ENCODE measurements around the gene ELAVL3. TPM values are rescaled to one million over a fixed set of nuclear protein-coding genes. Genes with fewer than 3 reads are reported as not detected.
"Not testable (repeated sequence)": the region's sequence is repeated elsewhere in the genome, so short reads cannot be mapped to it uniquely, and the experiment has no call there.

ELAVL3 gene
- total RNA-seq, 2 experiments from 2014 or later: not detected

DNA sequence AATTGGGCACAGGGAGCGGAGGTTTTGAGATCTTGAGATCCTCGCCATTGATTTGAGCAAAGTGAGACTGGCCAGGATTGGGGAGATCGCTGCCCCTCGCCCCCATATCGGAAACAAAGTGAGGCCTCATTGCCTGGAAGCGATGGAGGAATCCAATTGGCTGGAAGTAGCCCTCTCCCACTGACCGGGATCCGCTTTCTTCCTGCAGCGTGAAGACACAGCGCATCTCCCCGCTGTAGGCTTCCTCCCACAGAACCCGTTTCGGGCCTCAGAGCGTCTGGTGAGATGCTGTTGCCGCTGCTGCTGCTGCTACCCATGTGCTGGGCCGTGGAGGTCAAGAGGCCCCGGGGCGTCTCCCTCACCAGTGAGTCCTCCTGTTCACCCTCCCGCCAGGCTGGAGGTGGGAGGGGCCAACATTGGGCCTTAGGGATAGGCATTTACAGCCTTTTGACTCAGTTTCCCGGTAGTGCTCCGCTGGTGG lies 45.0 kb downstream of the ELAVL3 start:
- DNase-seq: peak; percentile 28
- CTCF ChIA-PET: interaction anchor here (0.9 to 2.0 kb wide), 12 partner anchors 8 to 125 kb away, joined by 3 to 18 read pairs (median 6); partner anchors contain the start of genes EPOR, RAB3D and SWSAP1
- POLR2A ChIA-PET: interaction anchor here (1.0 to 2.3 kb wide), 10 partner anchors 10 to 92 kb away, joined by 3 to 7 read pairs (median 4); partner anchors contain the start of genes ECSIT, SWSAP1 and TMEM205
- no peaks in the 10 kb centered on the region for H3K27me3 Mint-ChIP-seq
- H3K4me1 Mint-ChIP-seq: peaks cover 25% of the 10 kb centered on the region
- no peaks in the 10 kb centered on the region for H3K9me3 Mint-ChIP-seq
- peak overlapping the region; percentile 93 for H3K27ac Mint-ChIP-seq
- H3K36me3 Mint-ChIP-seq (ENCODE audit: low read depth): peaks cover 28% of the 10 kb centered on the region
- H3K4me3 Mint-ChIP-seq: peak overlapping the region; percentile 99

DNA sequence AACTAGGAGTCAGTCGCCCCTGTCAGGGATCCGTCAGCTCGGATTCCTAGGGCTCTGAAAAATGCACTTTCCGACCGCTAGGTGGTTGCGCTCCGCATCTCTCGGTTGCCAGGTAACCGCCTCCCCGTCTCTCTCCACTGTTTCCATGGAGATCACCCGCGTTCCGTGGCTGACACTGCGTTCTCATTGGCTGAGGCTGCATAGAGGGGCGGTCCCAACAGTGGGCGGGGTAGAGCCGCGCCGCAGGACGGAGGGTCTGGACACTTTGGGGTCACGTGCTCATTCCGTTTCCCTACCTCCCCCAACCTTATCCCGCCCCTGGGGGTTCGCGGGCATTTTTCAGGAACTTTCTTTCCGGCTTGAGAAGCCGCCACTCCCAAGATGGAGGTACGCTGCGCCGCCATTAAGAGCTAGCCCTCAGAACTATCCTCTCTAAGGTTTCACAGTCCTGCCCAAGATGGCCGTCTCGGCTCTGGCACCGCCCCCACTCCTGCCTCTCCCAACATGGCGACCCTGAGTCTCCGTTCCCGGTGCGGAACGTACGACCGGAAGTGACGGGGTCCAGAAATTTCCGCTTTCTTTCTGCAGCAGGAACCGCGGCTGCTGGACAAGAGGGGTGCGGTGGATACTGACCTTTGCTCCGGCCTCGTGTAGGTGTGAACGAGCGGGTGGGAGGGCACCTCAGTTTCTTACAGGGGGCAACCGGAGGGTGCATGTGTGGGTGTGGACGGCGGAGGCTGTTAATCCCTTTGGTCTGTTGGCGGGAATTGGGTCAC lies 45.6 kb downstream of the ELAVL3 start, which contains the start of the genes ODAD3 and PRKCSH:
ODAD3 (minus strand) TSS at position 65 of the 776 bp plus-strand sequence. CDS start 105 bp downstream, outside the sequence.
PRKCSH (plus strand) TSS at position 579 of the 776 bp plus-strand sequence. CDS start 483 bp downstream, outside the sequence.
- peak within 1 kb of the TSS; percentile 93 for H3K27ac Mint-ChIP-seq
- peak within 1 kb of the TSS; percentile 99 for H3K4me3 Mint-ChIP-seq
- peaks cover 1% of the 10 kb centered on the region for H3K27me3 Mint-ChIP-seq
- POLR2A ChIA-PET: interaction anchor here (0.6 to 2.3 kb wide), 10 partner anchors 11 to 93 kb away, joined by 3 to 7 read pairs (median 3); partner anchors contain the start of genes ECSIT, SWSAP1 and TMEM205
- H3K36me3 Mint-ChIP-seq (ENCODE audit: low read depth): peaks cover 24% of the 10 kb centered on the region
- CTCF ChIA-PET: interaction anchor here (0.6 to 2.0 kb wide), 14 partner anchors 8 to 125 kb away, joined by 3 to 18 read pairs (median 5); partner anchors contain the start of genes EPOR, RAB3D and SWSAP1
- H3K9me3 Mint-ChIP-seq: no peaks in the 10 kb centered on the region
- peaks cover 24% of the 10 kb centered on the region for H3K4me1 Mint-ChIP-seq
- peak; percentile 99 for DNase-seq

DNA sequence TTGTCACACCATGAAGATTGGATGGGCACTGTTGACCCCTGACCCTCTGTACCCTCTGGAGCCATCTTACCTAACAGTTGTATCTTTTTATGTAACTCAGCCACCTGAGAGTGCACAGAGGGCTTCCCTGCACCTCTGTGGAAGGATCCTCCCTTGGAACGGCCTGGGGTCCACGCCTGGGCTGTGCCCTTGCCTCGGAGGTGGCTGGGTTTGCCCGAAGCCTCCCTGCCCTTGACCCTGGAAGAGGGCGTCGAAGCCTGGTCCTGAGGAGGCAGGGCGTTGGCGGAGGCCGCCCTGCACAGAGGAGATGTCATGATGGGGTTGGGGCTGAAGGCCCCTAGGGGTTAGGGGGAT lies 46.2 kb downstream of the ELAVL3 start:
- ChIA-PET POLR2A (interaction anchor here (0.6 to 1.4 kb wide), 8 partner anchors 11 to 94 kb away, joined by 3 to 7 read pairs (median 3); partner anchors contain the start of genes ECSIT and TMEM205), CTCF (interaction anchor here (0.6 to 2.0 kb wide), 14 partner anchors 9 to 126 kb away, joined by 3 to 18 read pairs (median 5); partner anchors contain the start of genes EPOR, RAB3D and SWSAP1)
- no peak for DNase-seq
- Mint-ChIP-seq H3K9me3 (no peaks in the 10 kb centered on the region), H3K27me3 (peaks cover 2% of the 10 kb centered on the region), H3K4me1 (peaks cover 24% of the 10 kb centered on the region), H3K36me3 (ENCODE audit: low read depth) (peaks cover 24% of the 10 kb centered on the region), H3K4me3 (peak overlapping the region; percentile 99), H3K27ac (peak overlapping the region; percentile 93)

DNA sequence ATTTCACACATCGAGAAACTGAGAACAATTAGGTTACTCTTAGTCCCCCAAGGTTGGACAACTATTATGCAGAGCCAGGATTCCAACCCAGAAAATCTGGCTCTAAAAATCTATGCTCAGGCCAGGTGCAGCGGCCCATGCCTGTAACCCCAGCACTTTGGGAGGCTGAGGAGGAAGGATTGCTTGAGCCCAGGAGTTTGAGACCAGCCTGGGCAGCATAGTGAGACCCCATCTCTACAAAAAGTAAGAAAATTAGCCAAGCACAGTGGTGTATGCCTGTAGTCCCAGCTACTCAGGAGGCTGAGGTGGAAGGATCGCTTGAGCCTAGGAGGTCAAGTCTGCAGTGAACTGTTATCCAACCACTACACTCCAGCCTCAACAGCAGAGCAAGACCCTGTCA lies 47.3 kb downstream of the ELAVL3 start:
- H3K27ac Mint-ChIP-seq, DNase-seq, H3K4me3 Mint-ChIP-seq, POLR2A ChIA-PET, H3K9me3 Mint-ChIP-seq, CTCF ChIA-PET, H3K27me3 Mint-ChIP-seq: not testable (repeated sequence)
- Mint-ChIP-seq H3K36me3 (ENCODE audit: low read depth) (peaks cover 21% of the 10 kb centered on the region), H3K4me1 (peaks cover 24% of the 10 kb centered on the region)

DNA sequence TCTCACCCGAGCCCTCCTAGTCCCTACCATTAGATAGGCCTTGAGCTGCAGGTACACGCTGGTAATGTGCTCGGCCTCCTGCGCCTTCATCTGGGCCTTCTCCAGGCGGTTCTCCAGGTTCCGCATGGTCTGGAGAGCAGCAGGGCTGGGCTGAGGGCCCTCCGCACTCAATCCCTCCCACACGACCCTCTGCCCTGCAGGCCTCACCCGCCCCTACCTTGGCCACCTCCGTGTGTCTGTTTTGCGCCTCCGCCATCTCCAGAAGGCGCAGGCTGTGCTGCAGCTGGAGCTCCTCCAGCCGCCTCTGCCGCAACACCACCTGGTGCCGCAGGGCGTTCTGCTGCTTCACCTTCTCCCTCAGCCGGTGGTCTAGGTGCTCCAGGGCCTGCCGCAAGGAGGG lies 54.2 kb downstream of the ELAVL3 start:
- Mint-ChIP-seq H3K4me1 (peaks cover 21% of the 10 kb centered on the region), H3K27me3 (peaks cover 24% of the 10 kb centered on the region), H3K4me3 (no peak overlapping the region), H3K27ac (no peak overlapping the region), H3K36me3 (ENCODE audit: low read depth) (no peaks in the 10 kb centered on the region), H3K9me3 (no peaks in the 10 kb centered on the region)
- CTCF ChIA-PET: interaction anchor here (0.6 to 1.2 kb wide), 2 partner anchors 9 to 137 kb away, joined by 3 read pairs; partner anchors contain the start of genes ODAD3 and PRKCSH
- POLR2A ChIA-PET: no interaction called here
- DNase-seq: no peak

- no peaks in the 10 kb centered on the region for H3K36me3 Mint-ChIP-seq (ENCODE audit: low read depth)
These were observed 55.0 kb downstream of the ELAVL3 start for GRCh38 chr19:11425719-11426457.

GRCh38 chr19:11423791-11424181 lies 57.1 kb downstream of the ELAVL3 start:
- DNase-seq: no peak
- ChIA-PET POLR2A (interaction anchor here (0.7 to 2.3 kb wide), 2 partner anchors 43 to 105 kb away, joined by 3 to 7 read pairs; partner anchors contain the start of gene ECSIT), CTCF (interaction anchor here (0.9 to 1.8 kb wide), 3 partner anchors 41 to 59 kb away, joined by 3 to 4 read pairs (median 3); no protein-coding TSS in a partner anchor)
- Mint-ChIP-seq H3K27ac (no peak overlapping the region), H3K9me3 (no peaks in the 10 kb centered on the region), H3K4me3 (no peak overlapping the region), H3K36me3 (ENCODE audit: low read depth) (no peaks in the 10 kb centered on the region), H3K27me3 (peaks cover 44% of the 10 kb centered on the region), H3K4me1 (peaks cover 34% of the 10 kb centered on the region)

More at GRCh38 chr19:11425719-11426457, 55.0 kb downstream of the ELAVL3 start:
- Mint-ChIP-seq H3K4me3 (no peak overlapping the region), H3K9me3 (no peaks in the 10 kb centered on the region), H3K27ac (no peak overlapping the region), H3K27me3 (peaks cover 32% of the 10 kb centered on the region), H3K4me1 (peaks cover 29% of the 10 kb centered on the region)
- POLR2A ChIA-PET: no interaction called here
- no peak for DNase-seq
- CTCF ChIA-PET: interaction anchor here (0.6 to 1.2 kb wide), 2 partner anchors 9 to 136 kb away, joined by 3 read pairs; partner anchors contain the start of genes ODAD3 and PRKCSH

DNA sequence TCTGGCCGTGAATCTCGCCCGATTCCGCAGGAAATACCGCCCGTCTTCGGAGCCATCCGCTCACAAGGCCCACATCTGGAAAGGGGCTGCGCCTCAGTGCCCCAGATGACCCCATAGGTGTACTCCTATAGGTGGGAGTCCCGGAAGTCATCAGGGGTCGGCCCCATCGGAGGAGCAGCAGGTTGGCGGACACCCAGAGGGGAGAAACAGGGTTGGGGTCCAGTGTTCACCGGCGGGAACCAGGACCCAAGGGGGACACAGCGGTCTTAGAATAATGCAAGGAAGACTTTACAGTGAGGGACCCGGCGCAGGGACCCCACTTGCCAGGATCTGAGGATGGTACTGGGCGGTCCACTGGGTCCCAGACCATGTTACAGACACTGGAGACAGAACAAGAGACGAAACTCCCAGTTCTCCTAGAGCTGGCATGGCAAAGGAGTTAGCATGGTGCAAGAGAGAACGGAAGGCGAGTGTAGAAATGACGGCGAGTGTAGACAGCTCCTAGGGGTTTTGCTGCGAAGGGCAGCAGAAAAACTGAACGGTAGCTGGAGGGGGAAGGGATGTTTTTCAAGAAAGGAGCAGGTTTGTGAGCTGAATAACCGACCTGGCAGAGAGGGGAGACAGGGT lies 57.6 kb downstream of the ELAVL3 start:
- ChIA-PET POLR2A (interaction anchor here (0.7 to 2.3 kb wide), 4 partner anchors 12 to 105 kb away, joined by 3 to 7 read pairs (median 4); partner anchors contain the start of genes ECSIT, ODAD3 and PRKCSH), CTCF (interaction anchor here (0.6 to 1.8 kb wide), 5 partner anchors 12 to 209 kb away, joined by 3 to 4 read pairs (median 4); partner anchors contain the start of genes ODAD3 and PRKCSH)
- H3K4me1 Mint-ChIP-seq: peaks cover 34% of the 10 kb centered on the region
- H3K36me3 Mint-ChIP-seq (ENCODE audit: low read depth): no peaks in the 10 kb centered on the region
- H3K27me3 Mint-ChIP-seq: peaks cover 49% of the 10 kb centered on the region
- DNase-seq: no peak
- H3K27ac Mint-ChIP-seq: no peak overlapping the region
- no peaks in the 10 kb centered on the region for H3K9me3 Mint-ChIP-seq
- H3K4me3 Mint-ChIP-seq: no peak overlapping the region

GRCh38 chr19:11422163-11423065 lies 58.4 kb downstream of the ELAVL3 start:
- Mint-ChIP-seq H3K27me3 (peaks cover 56% of the 10 kb centered on the region), H3K9me3 (no peaks in the 10 kb centered on the region), H3K4me1 (peaks cover 34% of the 10 kb centered on the region), H3K36me3 (ENCODE audit: low read depth) (no peaks in the 10 kb centered on the region), H3K27ac (no peak overlapping the region), H3K4me3 (peak overlapping the region; percentile 58)
- ChIA-PET POLR2A (interaction anchor here (0.9 to 2.3 kb wide), 5 partner anchors 13 to 60 kb away, joined by 3 to 7 read pairs (median 4); partner anchors contain the start of genes ODAD3 and PRKCSH), CTCF (interaction anchor here (0.6 to 1.8 kb wide), 7 partner anchors 13 to 208 kb away, joined by 3 to 8 read pairs (median 4); partner anchors contain the start of genes ODAD3, PRKCSH and SWSAP1)
- peak; percentile 85 for DNase-seq

- Mint-ChIP-seq H3K27ac (no peak overlapping the region), H3K27me3 (peaks cover 61% of the 10 kb centered on the region), H3K4me3 (peak overlapping the region; percentile 21), H3K4me1 (peaks cover 34% of the 10 kb centered on the region), H3K36me3 (ENCODE audit: low read depth) (no peaks in the 10 kb centered on the region), H3K9me3 (no peaks in the 10 kb centered on the region)
- ChIA-PET POLR2A (interaction anchor here (1.0 to 2.3 kb wide), 5 partner anchors 15 to 61 kb away, joined by 3 to 7 read pairs (median 4); no protein-coding TSS in a partner anchor), CTCF (interaction anchor here (0.8 to 1.8 kb wide), 5 partner anchors 34 to 47 kb away, joined by 3 to 8 read pairs (median 4); partner anchors contain the start of gene SWSAP1)
- DNase-seq: peak; percentile 45
These were observed 59.3 kb downstream of the ELAVL3 start for GRCh38 chr19:11421371-11422098.
